Erythroblast (primary cell): ENCODE data around the gene CMTM3.
"Not testable (repeated sequence)": the region's sequence is repeated elsewhere in the genome, so short reads cannot be mapped to it uniquely, and the experiment has no call there.

Experiments used
- DNase-seq, 2 experiments: peaks; one replicate each; lab custom pipeline; 2025; lab: John Stamatoyannopoulos, UW
- GATA1 ChIP-seq: IDR thresholded peaks from 2 replicates; pipeline ENCODE4 v1.6.1; 2011; ENCODE audit warnings: low read depth, mild to moderate bottlenecking, control low read depth, low read length, moderate library complexity
- POLR2A ChIP-seq: IDR thresholded peaks from 2 replicates; pipeline ENCODE4 v1.6.1; 2011; ENCODE audit warnings: mild to moderate bottlenecking, low read length

The CMTM3 gene

GRCh38 chr16:66594739-66595138 lies 9.8 kb upstream of the CMTM3 start:
- TF ChIP-seq GATA1 (no peak), POLR2A (no peak)
- no peak for DNase-seq

- DNase-seq, result not testable (repeated sequence)
Observed at GRCh38 chr16:66596559-66596958, 7.9 kb upstream of the CMTM3 start.

- no peak for TF ChIP-seq GATA1
- TF ChIP-seq POLR2A, result no peak
- no peak for DNase-seq
Observed at GRCh38 chr16:66596986-66597848, 7.3 kb upstream of the CMTM3 start.

GRCh38 chr16:66598111-66598510 lies 6.4 kb upstream of the CMTM3 start:
- TF ChIP-seq GATA1 (no peak), POLR2A (no peak)
- no peak for DNase-seq

- DNase-seq, result no peak
- TF ChIP-seq POLR2A (no peak), GATA1 (no peak)
Observed at GRCh38 chr16:66599726-66600125, 4.8 kb upstream of the CMTM3 start.

GRCh38 chr16:66600477-66600876 lies 4.0 kb upstream of the CMTM3 start:
- TF ChIP-seq POLR2A, result no peak
- TF ChIP-seq GATA1, result no peak
- no peak for DNase-seq

- no peak for DNase-seq
- TF ChIP-seq POLR2A, result no peak
- no peak for TF ChIP-seq GATA1
Observed at GRCh38 chr16:66601471-66601870, 3.0 kb upstream of the CMTM3 start.

GRCh38 chr16:66603537-66604375 lies 748 bp upstream of the CMTM3 start:
- no peak for TF ChIP-seq POLR2A
- no peak for TF ChIP-seq GATA1
- DNase-seq, result peak; percentile 18 to 32

- DNase-seq, result no peak
- TF ChIP-seq POLR2A (no peak), GATA1 (no peak)
Observed at GRCh38 chr16:66605177-66605978, 874 bp downstream of the CMTM3 start.

GRCh38 chr16:66605979-66606751 lies 1.7 kb downstream of the CMTM3 start:
- TF ChIP-seq GATA1 (no peak), POLR2A (no peak)
- DNase-seq, result no peak

- TF ChIP-seq POLR2A (no peak), GATA1 (no peak)
- peak; percentile 69 to 83 for DNase-seq
Observed at GRCh38 chr16:66608241-66609138, 4.0 kb downstream of the CMTM3 start.

- no peak for TF ChIP-seq GATA1
- no peak for TF ChIP-seq POLR2A
- no peak for DNase-seq
Observed at GRCh38 chr16:66609139-66609510, 4.6 kb downstream of the CMTM3 start.
